ENCODE results near the gene NGF. TPM values are rescaled to one million over a fixed set of nuclear protein-coding genes. Genes with fewer than 3 reads are reported as not detected.

Gene NGF
- total RNA-seq, 3 donors from 2014 or later: 0.29 to 1.6 (median 0.39) TPM

DNA sequence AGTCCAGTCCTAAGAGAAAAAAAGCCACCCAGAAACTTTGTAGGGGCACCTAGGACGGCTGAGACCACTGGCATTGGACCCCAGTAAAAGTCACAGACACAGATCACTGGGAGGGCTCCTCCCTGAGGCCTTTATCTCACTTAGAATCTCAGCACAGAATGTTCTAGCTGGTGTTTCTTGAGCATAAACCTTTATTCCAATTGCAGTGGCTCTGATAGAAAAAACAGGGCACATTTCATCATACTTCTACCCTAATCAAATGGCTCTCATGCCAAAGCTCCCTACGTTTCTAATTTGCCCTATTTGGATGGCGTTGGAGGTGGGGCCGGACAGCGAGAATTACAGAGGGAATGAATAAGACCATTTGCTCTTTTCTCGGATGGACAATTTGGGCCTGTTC lies 53.8 kb downstream of the NGF start:
- Histone ChIP-seq H3K36me3 (ENCODE audit: low read depth) (no peaks in the 10 kb centered on the region), H3K4me1 (ENCODE audit: low read depth) (no peaks in the 10 kb centered on the region), H3K4me3 (no peak overlapping the region), H3K9me3 (no peaks in the 10 kb centered on the region)
- intact Hi-C loops (cut with DNase I, micrococcal nuclease): no loop called here
- TF ChIP-seq, protein P1, sequence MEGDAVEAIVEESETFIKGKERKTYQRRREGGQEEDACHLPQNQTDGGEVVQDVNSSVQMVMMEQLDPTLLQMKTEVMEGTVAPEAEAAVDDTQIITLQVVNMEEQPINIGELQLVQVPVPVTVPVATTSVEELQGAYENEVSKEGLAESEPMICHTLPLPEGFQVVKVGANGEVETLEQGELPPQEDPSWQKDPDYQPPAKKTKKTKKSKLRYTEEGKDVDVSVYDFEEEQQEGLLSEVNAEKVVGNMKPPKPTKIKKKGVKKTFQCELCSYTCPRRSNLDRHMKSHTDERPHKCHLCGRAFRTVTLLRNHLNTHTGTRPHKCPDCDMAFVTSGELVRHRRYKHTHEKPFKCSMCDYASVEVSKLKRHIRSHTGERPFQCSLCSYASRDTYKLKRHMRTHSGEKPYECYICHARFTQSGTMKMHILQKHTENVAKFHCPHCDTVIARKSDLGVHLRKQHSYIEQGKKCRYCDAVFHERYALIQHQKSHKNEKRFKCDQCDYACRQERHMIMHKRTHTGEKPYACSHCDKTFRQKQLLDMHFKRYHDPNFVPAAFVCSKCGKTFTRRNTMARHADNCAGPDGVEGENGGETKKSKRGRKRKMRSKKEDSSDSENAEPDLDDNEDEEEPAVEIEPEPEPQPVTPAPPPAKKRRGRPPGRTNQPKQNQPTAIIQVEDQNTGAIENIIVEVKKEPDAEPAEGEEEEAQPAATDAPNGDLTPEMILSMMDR (IDR thresholded peaks at IDR 0.05): no peak
- DNase-seq (no peak), ATAC-seq (no peak)

DNA sequence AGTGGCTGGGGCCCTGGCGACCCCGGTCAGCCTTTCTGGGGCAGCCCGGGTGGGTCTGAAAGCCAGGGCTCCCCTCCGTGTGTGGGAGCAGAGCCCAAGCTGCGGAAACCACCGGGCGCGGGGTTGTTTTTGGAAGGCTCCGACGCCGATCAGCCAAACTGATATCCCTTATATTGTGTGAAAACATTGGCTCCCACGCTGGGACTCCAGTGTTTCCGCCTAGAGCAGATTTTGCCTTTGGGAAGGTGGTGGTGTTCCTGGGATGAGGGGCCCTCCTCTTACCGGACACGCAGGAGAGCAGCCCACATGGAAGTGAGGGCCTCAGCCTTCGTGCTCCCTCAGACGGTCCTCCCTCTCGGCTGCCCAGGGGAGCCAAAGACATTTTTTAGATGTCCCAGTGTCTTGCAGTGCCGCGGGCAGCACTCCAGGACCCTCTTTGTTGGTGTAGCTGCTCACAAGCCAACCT lies 54.3 kb downstream of the NGF start:
- Histone ChIP-seq H3K9me3 (no peaks in the 10 kb centered on the region), H3K4me3 (no peak overlapping the region), H3K4me1 (ENCODE audit: low read depth) (no peaks in the 10 kb centered on the region), H3K36me3 (ENCODE audit: low read depth) (no peaks in the 10 kb centered on the region)
- TF ChIP-seq, protein P1 (IDR thresholded peaks at IDR 0.05): no peak
- ATAC-seq (no peak), DNase-seq (no peak)
- intact Hi-C loops (cut with DNase I, micrococcal nuclease): no loop called here

DNA sequence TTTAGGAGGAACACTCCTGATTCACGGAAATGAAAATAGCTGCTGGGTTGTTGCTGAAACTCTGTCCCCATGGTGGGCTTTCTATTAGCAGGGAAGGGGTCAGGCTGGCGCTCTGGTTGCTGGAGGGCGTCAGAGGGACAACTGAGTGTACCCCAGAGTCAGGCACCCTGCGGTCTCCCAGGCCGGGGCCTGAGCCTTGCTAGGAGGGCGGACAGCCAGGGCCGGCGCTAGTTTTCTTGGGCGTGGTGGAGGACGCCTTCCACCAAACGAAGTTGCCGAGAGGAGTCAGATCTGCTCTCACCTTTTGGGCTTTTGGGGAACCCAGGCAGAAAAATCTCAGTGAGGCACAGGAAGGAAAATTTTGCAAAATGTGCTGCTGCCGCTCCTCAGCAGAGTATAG lies 54.8 kb downstream of the NGF start:
- no peak for DNase-seq
- TF ChIP-seq, protein P1 (IDR thresholded peaks at IDR 0.05): no peak
- H3K4me3 ChIP-seq: no peak overlapping the region
- no peak for ATAC-seq
- H3K4me1 ChIP-seq (ENCODE audit: low read depth): no peaks in the 10 kb centered on the region
- no peaks in the 10 kb centered on the region for H3K9me3 ChIP-seq
- H3K36me3 ChIP-seq (ENCODE audit: low read depth): no peaks in the 10 kb centered on the region
- intact Hi-C loops (cut with DNase I, micrococcal nuclease): no loop called here

DNA sequence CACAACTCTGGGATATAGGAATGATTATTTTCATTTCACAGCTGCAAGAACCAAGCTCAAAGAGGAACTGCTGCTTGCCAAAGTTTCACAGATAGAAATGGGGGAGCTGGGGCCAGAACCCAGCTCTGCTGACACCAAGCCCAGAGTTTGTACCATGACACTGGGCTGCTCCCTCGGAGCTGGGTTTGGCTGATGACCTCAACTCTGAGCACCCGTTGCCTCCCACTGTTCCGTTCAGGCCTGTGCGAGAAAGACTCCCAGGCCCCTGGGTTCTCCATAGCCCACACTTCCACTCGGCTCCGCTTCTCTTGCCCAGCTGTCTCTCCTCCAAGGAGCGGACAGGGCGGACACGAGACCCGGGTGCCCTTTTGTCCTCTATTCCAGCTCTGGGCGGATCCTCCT lies 55.2 kb downstream of the NGF start:
- Histone ChIP-seq H3K4me1 (ENCODE audit: low read depth) (no peaks in the 10 kb centered on the region), H3K36me3 (ENCODE audit: low read depth) (no peaks in the 10 kb centered on the region), H3K4me3 (no peak overlapping the region), H3K9me3 (no peaks in the 10 kb centered on the region)
- intact Hi-C loops (cut with DNase I, micrococcal nuclease): no loop called here
- TF ChIP-seq, protein P1 (IDR thresholded peaks at IDR 0.05): no peak
- DNase-seq (peak; percentile 31 to 71 (median 33)), ATAC-seq (peak; percentile 62)

DNA sequence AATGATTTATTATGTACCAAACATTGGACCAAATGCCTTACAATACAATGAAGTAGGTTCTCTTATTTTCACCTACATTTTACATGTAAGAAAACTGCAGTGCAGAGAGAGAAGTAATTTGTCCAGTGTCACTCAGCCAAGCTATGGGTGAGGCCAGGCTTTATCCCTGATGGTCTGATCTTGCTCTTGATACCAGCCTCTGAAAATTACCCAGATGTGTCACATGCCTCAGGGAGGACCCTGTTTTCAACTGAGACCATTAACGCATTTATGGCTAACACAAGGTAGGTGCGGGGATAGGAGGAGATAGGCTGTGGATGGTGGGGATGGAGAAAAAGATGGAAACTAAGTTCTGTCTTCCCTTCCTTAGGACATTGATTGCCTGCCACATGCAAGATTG lies 56.9 kb downstream of the NGF start:
- TF ChIP-seq, protein P1 (IDR thresholded peaks at IDR 0.05): no peak
- ATAC-seq: no peak
- no peak for DNase-seq
- intact Hi-C loops (cut with DNase I, micrococcal nuclease): no loop called here
- Histone ChIP-seq H3K4me1 (ENCODE audit: low read depth) (no peaks in the 10 kb centered on the region), H3K4me3 (no peak overlapping the region), H3K9me3 (peaks cover 9% of the 10 kb centered on the region), H3K36me3 (ENCODE audit: low read depth) (no peaks in the 10 kb centered on the region)

DNA sequence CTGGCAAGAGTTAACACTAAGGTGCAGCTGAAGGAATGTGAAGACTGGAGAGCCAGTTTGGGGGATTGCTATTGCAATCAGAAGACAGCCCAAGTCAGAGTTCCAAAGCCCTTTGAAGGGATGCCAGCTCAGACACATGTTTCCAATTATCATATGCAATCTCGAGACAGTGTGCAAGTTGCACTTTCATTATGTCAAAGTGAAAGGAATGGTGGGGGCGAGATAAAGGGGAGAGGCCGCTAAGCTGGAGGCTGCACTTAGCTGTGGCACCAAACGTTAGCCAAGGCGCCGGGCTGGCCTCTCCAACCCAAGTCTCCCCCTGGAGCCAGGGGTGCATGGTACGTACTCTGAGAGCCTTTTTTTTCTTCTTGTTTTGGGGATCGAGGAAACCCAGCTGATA lies 58.0 kb downstream of the NGF start:
- DNase-seq (peak in 1 of 3 donors; percentile 11), ATAC-seq (no peak)
- H3K9me3 ChIP-seq: peaks cover 9% of the 10 kb centered on the region
- TF ChIP-seq, protein P1 (IDR thresholded peaks at IDR 0.05): no peak
- H3K36me3 ChIP-seq (ENCODE audit: low read depth): no peaks in the 10 kb centered on the region
- intact Hi-C loops (cut with DNase I, micrococcal nuclease): no loop called here
- H3K4me1 ChIP-seq (ENCODE audit: low read depth): no peaks in the 10 kb centered on the region
- H3K4me3 ChIP-seq: no peak overlapping the region

Measured in mucosa of descending colon (tissue), 3 donors.